Fibroblast of skin of scalp (primary cell): ENCODE data around the gene SAP30BP.

Experiments
- DNase-seq: peaks from one replicate; pipeline ENCODE4 v3.0.0-alpha.2; 2013

The SAP30BP gene

DNA sequence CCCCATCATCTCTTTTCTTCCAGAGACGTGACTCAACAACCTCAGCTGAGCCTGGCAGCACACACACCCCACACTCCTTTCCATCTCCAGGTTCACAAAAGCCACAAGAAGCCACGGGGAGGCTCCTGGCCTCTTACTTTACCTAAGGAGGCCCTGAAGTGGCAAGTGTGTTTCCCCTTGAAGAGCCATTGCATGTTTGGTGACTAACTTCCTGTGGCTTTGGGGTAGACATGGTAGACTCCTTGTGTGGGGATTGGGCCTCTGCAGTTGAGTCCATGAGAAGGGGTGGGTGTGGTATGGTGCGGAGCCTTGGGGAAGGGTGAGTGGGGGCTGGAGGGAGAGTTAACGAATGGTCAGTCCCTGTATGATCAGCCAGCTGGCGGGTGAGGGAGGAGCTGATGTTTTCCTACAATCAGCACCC, 24.2 kb downstream of the SAP30BP start:
- peak; percentile 34 for DNase-seq

GRCh38 chr17:75691801-75692626, 24.9 kb downstream of the SAP30BP start:
- DNase-seq: no peak

- no peak for DNase-seq
Measured at GRCh38 chr17:75692976-75693375, 25.8 kb downstream of the SAP30BP start.

GRCh38 chr17:75693500-75694481, 26.7 kb downstream of the SAP30BP start:
- peak; percentile 98 for DNase-seq

- DNase-seq: no peak
Measured at GRCh38 chr17:75694536-75694935, 27.4 kb downstream of the SAP30BP start.

DNA sequence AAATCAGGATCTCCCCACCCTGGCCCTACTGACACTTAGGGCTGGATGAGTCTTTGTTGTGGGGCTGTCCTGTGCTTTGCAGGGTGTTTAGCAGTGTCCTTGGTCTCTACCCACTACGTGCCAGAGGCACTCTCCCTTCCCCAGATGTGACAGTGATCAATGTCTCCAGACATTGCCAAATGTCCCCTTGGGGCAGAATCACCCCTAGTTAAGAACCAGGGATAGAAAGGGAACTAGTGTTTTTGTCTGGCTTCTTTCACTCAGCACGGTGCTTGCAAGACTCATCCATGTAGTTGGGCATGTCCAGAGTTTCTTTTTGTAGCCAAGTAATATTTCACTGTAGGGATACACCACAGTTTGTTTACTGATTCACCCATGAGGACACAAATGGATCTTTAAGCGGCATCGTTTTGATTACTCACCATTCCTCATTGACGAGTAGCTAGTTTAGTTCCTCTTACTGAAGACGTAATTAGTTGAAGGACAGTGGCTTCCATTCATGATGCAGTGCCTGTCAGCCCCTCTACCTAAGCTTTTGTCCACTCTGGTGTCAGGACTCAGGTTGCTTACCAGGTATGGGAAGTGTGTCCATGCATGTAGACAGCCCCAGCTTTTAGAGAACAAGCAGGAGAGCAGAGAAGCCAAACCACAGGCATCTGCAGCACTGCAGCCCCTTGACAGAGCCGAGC, 28.1 kb downstream of the SAP30BP start:
- DNase-seq: peak; percentile 28

DNA sequence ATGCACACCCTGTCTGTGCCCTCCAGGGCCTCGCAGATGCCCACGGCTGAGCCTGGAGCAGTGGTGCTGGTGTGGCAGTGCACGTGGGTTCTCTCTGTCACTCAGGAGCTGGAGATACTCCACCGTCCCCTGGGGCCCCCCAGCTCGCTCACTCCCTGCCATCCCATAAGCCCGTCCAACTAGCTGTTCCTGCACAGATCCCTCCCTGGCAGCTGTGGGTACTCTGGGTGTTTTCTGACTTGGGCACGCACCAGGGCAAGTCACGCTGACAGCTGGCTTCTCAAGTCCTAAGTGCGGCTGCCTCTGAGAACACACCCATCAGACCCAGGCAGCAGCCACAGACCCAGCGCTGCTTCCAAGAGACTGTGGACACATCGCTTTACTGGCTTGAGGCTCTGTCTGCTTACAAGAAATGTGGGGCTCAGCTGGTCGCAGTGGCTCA, 28.7 kb downstream of the SAP30BP start:
- no peak for DNase-seq

GRCh38 chr17:75697651-75698291, 30.6 kb downstream of the SAP30BP start:
- no peak for DNase-seq

DNA sequence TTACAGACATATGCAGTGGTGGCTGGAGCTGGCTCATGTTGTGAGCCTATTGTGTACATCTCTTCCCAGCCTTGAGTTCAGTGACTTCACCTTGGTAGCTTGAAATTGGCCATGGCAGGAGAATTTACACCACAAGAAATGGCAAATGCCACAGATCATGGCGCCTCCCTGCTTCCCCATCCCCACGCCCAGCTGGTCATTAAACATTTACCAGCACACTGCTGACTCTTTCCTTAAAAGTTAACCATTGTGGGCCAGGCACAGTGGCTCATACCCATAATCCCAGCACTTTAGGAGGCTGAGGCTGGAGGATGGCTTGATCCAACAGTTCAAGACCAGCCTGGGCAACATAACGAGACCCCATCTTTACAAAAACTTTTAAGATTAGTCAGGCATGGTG, 31.5 kb downstream of the SAP30BP start:
- DNase-seq: no peak

- no peak for DNase-seq
Measured at GRCh38 chr17:75701288-75701687, 34.1 kb downstream of the SAP30BP start.

GRCh38 chr17:75703191-75703590, 36.1 kb downstream of the SAP30BP start:
- no peak for DNase-seq

- no peak for DNase-seq
Measured at GRCh38 chr17:75703591-75703990, 36.5 kb downstream of the SAP30BP start.

GRCh38 chr17:75704963-75705875, 38.1 kb downstream of the SAP30BP start:
- no peak for DNase-seq

- no peak for DNase-seq
Measured at GRCh38 chr17:75706042-75706728, 39.0 kb downstream of the SAP30BP start.

GRCh38 chr17:75707079-75707571, 40.0 kb downstream of the SAP30BP start:
- DNase-seq: no peak

GRCh38 chr17:75712446-75712845, 45.3 kb downstream of the SAP30BP start:
- peak; percentile 13 for DNase-seq

DNA sequence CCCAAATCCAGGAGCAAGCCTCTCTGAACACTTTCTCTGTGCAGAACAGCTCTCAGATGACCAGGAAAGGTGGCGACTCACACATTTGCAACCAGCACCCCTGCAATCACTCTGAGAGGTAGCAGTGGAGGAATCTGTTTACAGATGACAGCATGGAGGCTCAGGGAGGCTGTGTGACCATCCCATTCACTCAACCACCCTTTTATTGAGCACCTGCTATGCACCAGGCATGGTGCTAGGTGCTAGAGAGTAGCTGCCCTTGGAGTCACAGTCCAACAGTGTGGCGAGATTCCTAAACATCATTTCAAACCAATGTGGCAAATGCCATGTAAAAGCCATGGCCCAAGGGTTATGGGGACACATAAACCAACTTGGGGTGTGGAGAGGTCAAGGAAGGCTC, 52.6 kb downstream of the SAP30BP start:
- DNase-seq: no peak

- DNase-seq: no peak
Measured at GRCh38 chr17:75720656-75721462, 53.7 kb downstream of the SAP30BP start, which contains the start of gene ITGB4. TSS of gene ITGB4 (plus strand) at chr17:75721459. CDS start at chr17:75724704, 3,245 bp downstream.

DNA sequence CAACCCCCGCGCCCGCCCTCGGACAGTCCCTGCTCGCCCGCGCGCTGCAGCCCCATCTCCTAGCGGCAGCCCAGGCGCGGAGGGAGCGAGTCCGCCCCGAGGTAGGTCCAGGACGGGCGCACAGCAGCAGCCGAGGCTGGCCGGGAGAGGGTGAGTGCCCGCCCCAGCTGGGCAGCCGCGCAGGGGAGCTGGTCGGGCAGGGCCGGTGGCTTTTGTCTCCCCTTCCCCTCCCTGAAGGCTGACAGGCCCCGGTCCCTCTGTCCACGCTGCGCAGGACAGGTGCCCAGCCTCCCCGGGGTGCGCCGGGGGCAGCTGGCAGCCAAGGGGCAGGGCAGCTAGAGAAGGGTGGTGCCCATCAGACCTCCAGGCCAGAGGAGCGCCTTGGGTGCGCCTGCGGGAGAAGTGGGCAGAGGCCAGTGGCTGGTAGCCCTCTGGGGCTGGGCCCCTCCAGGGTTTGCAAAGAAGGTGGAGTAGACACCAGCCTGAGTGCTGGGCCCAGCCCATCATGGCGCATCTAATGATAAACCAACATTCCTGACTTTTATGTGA, 54.4 kb downstream of the SAP30BP start:
- no peak for DNase-seq
